ENCODE results near the gene PEX11B.

The PEX11B gene

DNA sequence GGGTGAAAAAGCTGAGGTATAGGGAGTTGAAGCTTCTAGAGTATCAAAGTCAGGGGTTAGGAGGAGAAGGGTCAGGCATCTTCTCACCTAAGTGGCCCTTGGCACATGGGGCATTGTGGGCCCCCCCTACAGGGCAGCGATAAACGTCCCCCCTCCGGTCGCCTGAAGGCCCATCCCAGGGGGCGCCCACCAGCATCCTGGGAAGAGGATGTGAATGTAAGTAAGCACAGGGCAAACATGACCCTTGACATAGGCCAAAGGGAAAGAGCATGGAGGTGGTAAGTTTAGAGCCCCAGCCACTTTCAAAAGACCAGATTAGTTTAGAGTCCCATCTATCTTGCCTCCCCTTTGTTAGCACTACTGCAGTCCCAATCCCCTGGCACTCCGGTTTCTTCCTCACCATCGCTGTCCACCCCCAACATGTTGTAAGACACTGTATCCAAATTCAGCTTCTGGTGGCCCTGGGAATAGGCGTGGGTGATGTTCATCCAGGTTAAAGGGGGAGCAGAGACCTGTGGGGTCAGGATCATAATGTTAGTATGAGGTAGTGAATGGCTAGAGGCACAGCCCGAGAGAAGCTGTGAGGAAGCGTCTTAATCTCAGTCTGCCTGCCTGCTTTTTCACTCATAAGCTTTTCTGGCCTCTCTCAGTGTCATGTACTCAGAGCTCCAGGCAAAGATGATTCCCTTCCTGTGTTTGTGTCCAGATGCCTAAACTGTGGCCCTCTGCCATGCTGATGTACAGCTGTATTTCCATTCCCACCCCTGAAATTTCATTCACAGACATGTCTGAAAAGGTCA, 11.4 kb downstream of the PEX11B start:
- peak; percentile 76 for DNase-seq

DNA sequence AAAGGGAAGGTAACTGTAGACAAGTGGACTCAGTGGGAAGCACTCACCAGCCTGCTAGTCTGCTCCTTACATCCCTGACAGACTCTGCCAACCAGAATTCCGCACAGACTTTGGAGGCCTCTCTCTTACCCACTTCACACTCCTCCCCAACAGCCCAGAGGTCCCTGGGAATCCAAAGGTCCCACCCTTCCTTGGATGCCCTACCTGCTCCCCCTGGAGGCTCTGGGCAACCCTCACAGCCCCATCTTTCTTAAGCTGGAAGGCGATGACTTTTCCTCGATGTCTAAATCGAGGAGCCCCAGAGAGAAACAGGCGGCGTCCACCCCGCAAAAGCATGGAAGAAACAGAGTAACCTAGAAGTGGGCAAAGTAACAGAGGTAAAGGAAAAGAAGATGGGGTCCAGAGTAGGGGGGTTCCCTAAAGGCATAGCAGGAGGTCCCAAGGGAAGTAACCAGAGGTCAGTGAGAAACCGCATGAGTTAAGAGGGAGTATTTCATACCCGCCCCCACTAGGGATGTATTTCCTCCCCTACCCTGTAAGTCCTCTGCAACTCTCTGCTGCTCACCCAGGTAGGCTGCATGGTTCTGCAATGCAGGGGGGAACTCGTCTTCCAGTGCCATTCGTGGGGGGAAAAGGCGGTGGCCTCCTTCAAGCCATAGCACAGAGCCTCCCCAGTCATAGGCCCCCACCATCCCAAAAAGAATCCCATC, 17.1 kb downstream of the PEX11B start:
- DNase-seq: no peak

DNA sequence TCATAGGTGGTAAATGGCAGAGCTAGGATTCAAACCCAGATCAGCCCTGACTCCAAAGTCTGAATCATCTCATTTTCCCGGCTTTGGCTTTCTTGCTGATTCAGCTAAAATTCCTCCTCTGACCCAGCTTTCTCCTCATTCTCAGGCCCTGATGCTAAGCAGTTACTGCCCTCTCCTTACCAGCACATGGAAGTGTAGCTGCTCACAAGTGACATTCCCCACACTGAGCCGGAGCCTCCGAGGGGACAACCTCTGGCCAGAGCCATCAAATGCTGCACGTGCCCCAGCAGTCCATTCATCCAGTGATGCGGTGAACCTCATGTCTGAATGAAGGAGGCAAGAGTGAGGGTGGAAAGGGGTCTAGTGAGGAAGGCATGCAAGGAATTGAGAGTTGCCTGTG, 19.8 kb downstream of the PEX11B start:
- no peak for DNase-seq

DNA sequence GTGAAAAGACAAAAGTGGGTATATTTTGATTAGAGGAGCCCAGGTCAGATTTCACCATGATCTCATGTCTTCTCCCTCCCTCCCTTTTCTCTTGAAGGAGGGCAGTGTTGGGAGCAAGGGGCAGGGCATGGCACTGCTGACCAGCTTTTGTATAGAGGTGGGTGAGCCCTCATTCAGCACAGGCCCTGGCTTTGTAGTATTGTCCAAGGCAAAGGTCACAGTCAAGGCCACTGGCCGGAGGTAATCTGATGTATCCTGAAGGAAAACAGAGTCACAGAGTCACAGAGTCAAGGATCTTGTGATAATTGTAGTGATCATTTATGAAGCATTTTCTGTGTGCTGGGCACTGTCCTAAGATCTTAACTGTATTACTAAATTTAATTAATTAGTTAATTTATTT, 20.5 kb downstream of the PEX11B start:
- DNase-seq: no peak

DNA sequence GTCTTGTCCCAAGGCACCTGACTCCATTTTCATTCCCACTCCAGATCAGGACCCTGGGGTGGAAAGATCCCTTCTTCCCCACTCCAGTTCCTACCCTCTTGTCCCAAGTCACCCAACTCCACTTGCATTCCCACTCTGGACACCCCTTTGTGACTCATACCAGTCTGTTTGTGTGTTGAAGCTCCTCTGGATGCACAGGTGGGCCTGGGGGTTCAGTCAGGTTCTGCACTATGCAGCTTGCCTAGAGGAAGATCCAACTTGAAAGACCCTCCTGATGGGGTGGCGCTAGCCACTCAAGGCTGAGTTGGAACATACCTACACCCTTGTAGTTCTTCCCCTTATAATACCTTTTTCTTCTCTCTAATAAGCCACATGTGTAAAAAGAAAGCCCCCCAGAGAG, 23.0 kb downstream of the PEX11B start:
- DNase-seq: no peak

DNA sequence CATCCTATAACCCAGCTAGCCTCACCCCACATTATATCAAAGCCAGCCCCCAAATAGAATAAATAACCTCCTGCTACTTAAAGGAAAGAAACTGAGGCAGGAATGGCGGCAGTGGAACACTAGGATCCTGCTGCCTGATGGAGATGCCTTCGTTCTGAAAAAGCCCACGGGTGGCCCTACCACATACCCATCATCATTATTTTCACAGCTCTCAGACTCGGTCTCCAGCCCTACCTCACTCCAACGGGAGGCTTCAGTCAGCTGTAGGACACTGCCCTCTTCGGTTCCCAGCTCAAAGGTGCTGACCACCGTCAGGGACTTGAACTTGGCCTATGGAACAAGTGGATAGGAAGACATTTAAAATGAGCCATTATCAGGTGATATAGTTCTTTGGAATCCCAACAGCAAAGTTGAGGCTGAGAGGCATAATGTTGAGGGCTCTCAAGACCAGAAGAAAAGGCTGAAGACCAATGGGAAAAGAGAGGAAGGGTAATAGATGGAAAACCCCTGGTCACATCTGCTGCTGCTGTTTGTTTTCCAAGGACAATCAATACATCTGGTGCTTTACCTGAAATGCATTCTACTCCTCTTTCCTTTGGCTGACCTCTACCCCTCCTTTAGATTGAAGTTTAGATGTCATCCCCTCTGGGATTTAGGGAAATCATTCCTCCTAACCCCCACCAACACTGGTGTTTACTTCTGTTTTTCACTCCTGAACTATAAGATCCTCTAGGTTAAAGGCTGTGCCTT, 25.0 kb downstream of the PEX11B start:
- DNase-seq: no peak

DNA sequence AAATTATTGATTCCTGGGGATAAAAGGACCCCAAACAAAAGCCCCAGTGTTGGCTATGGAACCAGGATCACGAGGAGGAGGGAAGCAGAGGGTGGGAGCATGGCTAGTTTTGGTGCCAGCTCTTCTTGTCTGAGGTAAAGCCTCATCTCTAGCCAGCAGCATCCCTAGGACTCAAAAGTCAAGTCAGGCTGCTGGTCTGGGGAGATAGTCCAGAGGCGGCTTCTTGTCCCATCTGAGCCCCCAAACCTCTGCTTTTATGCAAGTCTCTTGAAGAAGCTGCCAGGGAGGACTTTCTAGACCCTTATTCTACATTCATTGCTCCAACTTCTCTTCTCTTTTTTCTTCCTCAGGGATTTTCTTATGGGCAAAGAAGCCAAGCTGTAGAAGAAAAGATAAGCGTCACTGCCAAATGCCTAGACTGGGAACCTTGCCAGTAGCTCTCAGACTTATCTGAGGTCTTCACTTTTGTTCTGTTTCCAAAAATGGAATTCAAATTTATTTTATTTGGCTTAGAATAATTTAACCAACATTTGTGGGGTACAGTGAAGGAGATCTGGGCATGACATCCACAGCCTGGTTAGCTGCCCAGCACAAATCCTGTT, 25.9 kb downstream of the PEX11B start:
- peak; percentile 10 for DNase-seq

DNA sequence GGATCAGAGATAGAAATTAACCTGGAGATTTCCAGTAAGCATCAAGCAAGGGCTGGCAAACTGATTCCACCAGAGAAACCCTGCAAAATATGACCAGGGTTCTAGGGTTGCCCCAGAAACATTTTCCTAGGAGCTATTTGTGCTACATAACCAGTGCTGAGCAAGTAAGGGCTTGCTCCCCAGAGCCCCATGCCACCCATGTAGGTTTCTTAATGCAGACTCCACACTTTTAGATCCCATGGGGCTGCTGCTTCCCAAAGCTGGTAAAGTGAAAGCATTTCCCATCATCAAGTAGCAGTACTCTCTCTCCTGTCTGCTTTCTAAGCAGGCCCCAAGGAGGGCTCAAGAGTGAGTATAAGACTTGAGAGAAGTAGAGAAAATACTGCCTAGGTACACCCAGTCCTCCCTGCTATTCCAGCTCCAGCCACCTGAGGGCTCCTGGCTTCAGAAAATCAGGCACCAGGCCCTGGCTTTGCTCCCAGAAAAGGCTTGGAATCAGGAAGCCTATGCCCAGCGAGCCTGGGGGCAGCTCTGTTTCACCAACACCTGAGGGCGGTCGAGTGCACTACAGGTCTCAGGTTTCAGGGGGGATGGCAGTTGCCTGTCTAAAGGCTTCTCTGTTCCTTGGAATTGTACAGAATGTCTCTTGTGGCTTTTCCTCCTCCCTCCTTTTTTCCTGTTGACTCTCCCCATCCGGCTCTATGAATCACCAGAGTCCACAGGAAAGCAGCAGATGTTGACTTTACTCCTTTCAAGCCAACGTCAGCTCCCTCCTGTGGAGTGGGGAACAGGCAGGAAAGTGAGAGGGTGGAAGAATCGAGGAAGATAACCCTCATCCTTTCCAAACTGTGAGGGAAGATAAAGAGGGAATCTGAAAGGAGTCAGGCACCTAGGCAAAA, 26.7 kb downstream of the PEX11B start:
- DNase-seq: peak; percentile 95

DNA sequence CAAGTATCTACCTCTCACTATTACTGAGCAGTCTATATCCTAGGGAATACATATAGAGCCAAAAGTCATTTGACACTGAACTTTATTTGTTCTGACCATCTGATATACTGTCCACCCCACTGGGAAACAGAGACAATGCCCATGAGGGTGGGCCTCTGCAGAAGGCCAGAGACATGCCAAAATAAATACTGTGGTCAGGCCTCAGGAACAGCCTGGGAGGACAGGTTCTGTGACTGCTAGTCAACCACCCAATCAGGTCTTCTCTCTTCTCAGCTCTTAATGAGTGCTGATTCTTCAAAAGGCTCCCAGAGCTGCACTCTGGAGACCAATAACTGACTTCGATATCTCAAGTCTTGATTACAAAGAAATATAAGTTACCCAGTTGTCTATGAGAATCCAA, 27.4 kb downstream of the PEX11B start:
- DNase-seq: no peak

DNA sequence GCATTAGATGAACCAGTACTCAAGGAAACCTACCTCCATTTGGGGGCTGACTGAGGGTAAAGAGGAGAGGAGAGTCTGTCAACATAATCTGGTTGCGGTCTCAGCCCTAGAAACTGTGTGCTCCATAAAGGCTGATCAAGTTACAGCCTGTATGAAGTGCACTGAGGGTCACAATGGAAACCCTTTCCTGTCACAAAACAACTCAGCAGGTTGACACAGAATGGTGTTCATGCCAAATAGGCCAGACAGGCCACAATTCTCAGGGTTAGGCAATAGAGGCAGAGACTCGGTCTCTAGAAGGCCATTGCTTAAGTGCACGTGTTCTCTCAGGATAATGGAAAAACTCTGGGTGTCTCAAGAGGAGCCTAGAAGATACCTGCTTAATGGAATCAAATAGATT, 28.8 kb downstream of the PEX11B start:
- DNase-seq: no peak

DNA sequence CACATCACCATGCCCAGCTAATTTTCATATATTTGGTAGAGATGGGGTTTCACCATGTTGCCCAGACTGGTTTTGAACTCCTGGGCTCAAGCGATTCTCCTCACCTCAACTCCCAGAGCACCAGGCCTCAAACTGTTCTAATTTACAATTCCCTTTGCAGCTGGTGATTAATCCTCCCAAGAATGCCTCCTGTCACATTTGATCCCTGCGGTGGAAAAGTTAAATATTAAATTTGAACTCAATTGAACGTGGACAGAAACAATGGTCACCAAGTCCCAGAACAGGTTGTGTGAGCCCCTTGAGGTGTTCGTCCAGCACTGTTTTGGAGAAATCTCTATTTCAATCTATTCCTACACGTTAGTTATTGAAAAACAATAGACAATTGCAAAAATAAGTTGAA, 30.9 kb downstream of the PEX11B start:
- no peak for DNase-seq

DNA sequence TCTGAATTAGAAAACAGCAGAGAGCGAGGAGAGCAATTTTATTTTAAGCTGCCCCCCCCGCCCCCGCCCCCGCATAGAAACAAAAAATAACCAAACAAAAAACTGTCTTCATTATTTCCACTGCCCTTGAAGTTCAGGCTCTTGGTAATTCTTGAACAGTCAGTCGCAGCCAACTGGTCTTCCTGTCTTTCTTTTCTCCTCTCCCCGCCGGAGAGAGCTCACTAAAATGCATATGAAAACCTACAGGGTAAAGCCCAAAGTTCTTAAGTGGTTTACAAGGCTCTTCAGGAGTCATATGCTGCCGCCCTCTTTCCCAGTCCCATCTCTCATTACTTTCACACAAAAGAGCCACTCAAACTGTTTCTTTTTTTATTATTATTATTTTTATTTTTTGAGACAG, 31.7 kb downstream of the PEX11B start:
- DNase-seq: no peak

DNA sequence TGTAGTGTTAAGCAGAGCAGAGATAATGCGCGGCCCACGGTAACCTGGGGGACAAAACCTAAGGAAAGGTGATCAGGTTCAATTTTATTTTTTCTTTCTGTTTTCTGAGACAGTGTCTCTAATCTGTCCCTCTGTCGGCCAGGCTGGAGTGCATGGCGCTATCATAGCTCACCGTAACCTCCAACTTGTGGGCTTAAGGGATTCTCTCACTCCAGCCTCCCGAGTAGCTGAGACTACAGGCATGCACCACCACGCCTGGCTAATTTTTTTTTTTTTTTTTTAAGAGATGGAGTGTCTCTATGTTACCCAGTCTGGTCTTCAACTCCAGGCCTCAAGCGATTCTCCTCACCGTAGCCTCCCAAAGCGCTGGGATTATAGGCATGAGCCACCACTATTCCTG, 32.1 kb downstream of the PEX11B start:
- DNase-seq: no peak

DNA sequence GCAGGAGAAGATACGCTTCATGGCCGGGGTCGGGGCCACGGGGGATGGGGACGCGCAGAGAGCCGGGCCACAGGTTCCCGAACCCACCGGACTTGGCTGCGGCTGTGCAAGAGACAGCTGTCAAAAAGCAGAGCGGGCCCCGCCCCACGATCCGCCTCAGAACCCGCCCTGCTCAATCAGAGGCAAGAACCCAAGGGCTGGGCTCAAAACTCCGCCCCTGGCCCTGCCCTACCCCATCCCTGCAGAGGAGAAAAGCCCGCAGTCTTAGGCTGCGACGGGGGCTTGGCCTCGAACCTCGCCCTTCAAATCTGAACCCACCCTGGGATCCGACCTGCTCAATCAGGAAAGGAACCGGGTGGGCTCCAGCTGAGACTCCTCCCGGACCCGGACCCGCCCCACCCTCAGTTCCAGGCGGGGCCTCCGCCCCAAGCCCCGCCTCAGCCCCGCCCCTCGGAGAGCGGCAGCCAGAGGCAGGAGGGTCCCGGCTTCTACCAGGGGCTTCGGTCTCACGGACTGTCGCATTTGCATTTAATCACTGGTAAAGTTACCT, 32.7 kb downstream of the PEX11B start, which contains the start of gene ANKRD35:
ANKRD35 (minus strand) TSS at position 129 of the 550 bp plus-strand sequence; CDS start at position 21, 108 bp downstream.
- DNase-seq: peak; percentile 89

DNA sequence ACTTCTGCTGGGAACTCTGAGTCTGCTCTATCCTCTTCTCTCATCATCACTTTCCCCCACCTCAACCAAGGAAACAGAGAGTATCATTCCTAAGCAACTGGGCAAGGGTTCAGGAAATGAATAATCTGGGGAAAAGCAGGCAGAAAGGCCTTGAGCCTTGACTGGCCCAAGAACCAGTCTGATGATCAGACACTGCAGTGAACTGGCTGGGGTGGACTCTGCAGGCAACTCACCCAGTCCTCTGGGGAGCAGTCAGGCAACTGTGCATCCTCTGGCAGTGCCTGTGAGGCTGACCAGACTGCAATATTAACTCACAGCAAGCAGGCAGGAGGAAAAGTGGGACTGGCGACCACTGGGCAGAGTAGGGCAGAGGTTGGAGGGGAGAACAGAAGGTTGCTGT, 33.8 kb downstream of the PEX11B start:
- DNase-seq: no peak

DNA sequence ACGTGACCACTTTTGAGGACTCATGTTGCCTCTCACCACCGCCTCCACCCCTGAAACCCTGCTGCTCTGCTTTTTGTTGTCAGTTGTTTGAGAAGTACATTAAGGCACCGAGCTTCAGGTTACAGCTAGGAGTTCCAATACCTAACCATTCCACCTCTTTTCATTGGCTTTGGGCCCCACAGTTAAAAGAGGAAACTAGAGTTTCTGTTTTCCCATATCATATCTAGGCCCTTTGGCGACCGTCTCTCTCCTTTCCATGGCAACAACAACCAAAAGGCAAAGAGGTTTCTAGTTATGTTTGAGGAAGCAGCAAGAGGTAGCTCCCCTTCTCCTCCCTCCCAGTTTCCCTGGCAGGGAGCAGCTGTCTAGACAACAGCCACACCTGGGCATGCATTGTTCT, 38.7 kb downstream of the PEX11B start:
- DNase-seq: no peak

DNA sequence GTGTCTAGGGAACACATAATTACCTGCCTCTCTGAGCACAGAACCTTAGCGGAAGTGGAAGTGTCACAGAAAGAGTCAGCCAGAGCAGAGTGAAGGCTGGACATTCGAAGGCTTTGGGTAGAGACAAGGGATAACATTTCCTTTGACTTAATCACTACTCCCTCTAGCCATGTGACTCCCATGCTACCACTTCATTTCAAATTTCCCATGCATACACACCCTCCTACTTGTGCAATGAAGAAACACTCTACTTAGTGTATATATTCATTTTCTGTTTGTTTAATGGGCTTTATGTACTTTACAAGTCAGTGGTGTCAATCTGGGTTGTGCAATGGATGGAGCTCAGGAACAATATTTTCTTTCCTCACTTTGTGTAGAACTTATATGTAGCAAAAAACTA, 39.8 kb downstream of the PEX11B start:
- DNase-seq: no peak

DNA sequence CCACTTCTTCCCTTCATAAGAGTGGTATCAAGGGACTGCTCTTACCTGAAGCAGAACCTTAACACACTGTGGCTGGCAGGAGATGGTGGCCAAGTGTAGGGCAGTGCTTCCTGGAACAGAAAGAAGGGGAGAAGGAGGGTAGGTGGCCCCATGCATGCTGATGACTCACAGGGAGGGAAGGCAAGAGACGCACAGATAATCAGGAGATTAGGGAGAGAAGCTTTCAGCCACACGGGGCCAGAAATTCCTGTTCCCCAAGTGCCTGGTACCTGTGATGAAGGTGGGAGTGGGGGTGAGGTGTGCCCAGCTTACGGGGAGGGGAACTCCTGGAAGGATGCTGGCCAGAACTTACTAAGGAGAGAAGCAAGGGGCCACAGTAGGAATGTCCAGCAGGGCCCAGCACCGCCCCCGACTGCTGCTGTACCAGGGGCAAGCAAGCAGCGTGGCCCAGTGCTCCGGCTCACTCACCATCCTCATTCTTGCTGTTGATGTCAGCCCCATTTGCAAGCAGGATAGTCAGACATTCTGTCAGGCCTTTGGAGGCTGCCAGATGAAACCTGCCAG, 40.5 kb downstream of the PEX11B start:
- DNase-seq: no peak

DNA sequence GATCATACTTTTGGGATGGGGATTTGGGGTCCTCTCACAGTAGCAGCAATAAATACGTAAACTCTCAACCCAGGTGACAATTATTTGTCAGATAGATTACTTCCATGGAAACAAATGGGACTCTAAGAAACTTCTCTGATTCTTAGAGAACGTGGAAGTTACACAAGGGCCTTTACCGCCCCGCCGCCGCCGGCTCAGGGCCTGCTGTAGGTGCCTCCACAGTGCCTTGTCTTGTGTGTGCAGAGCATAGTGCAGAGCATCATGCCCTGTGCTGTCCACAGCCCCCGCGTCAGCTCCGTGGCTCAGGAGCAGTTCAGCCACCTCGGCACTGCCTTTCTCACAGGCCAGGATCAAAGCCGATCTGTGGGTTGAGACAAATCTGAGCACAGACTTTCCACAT, 43.9 kb downstream of the PEX11B start:
- DNase-seq: no peak

DNA sequence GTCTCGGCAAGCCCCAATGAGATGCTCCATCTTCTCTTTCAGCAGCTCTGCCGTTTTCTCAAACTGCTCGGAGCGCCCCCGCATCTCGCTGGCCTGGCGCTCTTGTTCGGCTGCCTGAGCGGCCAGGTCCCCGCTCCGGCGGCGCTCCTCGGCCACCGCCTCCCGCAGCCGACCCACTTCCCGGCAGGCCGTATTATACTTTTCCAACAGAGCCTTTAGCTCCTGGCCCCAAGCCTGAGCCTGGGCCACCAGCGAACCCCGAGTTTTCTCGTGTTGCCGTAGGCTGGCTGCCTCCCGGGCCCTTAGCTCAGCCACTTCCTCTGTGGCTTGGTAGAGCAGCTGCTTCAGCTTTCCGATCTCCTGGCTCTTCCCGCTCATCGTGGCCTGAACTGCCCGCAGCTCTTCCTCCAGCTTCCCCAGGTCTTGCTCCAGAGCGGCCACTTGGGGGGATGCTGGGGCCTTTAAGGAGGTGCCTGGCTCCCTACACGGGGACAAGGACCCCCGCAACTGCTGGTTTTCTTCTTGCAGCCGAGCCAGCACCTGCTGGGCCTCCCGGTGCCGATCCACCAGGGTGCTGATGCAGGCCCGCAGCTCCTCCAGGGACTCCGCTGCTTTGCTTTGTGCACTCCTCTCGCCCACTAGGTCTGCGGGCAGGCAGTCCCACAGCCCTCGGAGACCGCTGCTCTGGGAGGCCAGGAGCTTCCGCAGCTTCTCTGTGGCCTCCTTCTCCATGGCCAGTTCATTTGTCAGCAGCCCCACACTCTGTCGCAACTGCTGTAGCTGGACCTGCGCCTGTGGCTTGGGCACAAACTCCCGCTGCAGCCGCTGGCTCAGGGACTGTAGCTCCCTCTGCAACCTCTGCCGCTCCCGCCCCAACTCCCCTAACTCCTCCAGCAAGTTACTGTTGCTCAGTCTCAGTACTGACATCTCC, 46.3 kb downstream of the PEX11B start:
- peak; percentile 70 for DNase-seq

Data from right hindlimb (tissue), 1 donor.